Inflammatory macrophage treated with lipopolysaccharide for 4 hours (primary cell): ENCODE data around the gene VAV2.
"Not testable (repeated sequence)": the region's sequence is repeated elsewhere in the genome, so short reads cannot be mapped to it uniquely, and the experiment has no call there.

ENCODE experiments used
- DNase-seq: peaks from one replicate; pipeline ENCODE4 v3.0.0-alpha.2; 2020

Gene VAV2

GRCh38 chr9:133761641-133762248 is 230.4 kb downstream of the VAV2 start:
- DNase-seq, result no peak

- no peak for DNase-seq
Observed at GRCh38 chr9:133760713-133761290, 231.3 kb downstream of the VAV2 start.

- DNase-seq, result no peak
Observed at GRCh38 chr9:133759946-133760345, 232.2 kb downstream of the VAV2 start.

- no peak for DNase-seq
Observed at GRCh38 chr9:133759146-133759900, 232.8 kb downstream of the VAV2 start.

GRCh38 chr9:133758228-133758627 is 233.9 kb downstream of the VAV2 start:
- DNase-seq, result no peak

GRCh38 chr9:133754688-133755227 is 237.4 kb downstream of the VAV2 start:
- no peak for DNase-seq

GRCh38 chr9:133754187-133754586 is 237.9 kb downstream of the VAV2 start:
- DNase-seq, result no peak

GRCh38 chr9:133752739-133753446 is 239.2 kb downstream of the VAV2 start:
- no peak for DNase-seq

GRCh38 chr9:133750982-133751649 is 241.0 kb downstream of the VAV2 start:
- DNase-seq, result no peak

- no peak for DNase-seq
Observed at GRCh38 chr9:133747309-133747708, 244.8 kb downstream of the VAV2 start.

- not testable (repeated sequence) for DNase-seq
Observed at GRCh38 chr9:133744528-133744927, 247.6 kb downstream of the VAV2 start.

- DNase-seq, result peak; percentile 65
Observed at GRCh38 chr9:133742849-133743444, 249.2 kb downstream of the VAV2 start.

GRCh38 chr9:133742251-133742650 is 249.9 kb downstream of the VAV2 start:
- no peak for DNase-seq

- DNase-seq, result no peak
Observed at GRCh38 chr9:133741716-133742115, 250.4 kb downstream of the VAV2 start.

- peak; percentile 36 for DNase-seq
Observed at GRCh38 chr9:133740911-133741310, 251.2 kb downstream of the VAV2 start.

- no peak for DNase-seq
Observed at GRCh38 chr9:133739408-133740280, 252.5 kb downstream of the VAV2 start.

GRCh38 chr9:133738640-133739225 is 253.4 kb downstream of the VAV2 start:
- no peak for DNase-seq

GRCh38 chr9:133737774-133738639 is 254.1 kb downstream of the VAV2 start, which contains the start of gene SARDH:
TSS of gene SARDH (minus strand) at chr9:133738352. CDS start at chr9:133734173, 4,179 bp downstream.
- DNase-seq, result peak; percentile 80

GRCh38 chr9:133737071-133737773 is 254.9 kb downstream of the VAV2 start:
- no peak for DNase-seq
